ENCODE data around the gene CYP24A1. TPM values are rescaled to one million over a fixed set of nuclear protein-coding genes. Genes with fewer than 3 reads are reported as not detected.

The CYP24A1 gene
- total and polyA plus RNA-seq, 2 donors (not counting 3 experiments of a cell fraction or from before 2014, with no cell fraction given): not detected

- ChIA-PET CTCF (interaction anchor here (0.6 kb wide), 1 partner anchor 42 kb away, joined by 3 read pairs; no protein-coding TSS in a partner anchor), POLR2A (no interaction called here)
- FAIRE-seq (no peak), DNase-seq (ENCODE audit: low read depth, low spot score) (no peak)
- H3K4me1 ChIP-seq (ENCODE audit: control insufficient read depth, extremely low read depth, insufficient read depth, low read length): no peaks in the 10 kb centered on the region
- intact Hi-C loops (cut with micrococcal nuclease): no loop called here
- no peaks in the 10 kb centered on the region for H4K20me1 ChIP-seq (replicated peaks; ENCODE audit: control insufficient read depth, extremely low read depth, insufficient read depth, low read length)
- BruUV-seq (replicated peaks): no TSS peak
- no peak overlapping the region for H3K4me3 ChIP-seq (replicated peaks in 1 of 3; ENCODE audit: insufficient read depth in 1 of 3, low read depth in 1 of 3, low read length in 3 of 3)
- no peaks in the 10 kb centered on the region for H3K27me3 ChIP-seq (ENCODE audit: control insufficient read depth in 2 of 2, insufficient read depth in 2 of 2, low read length in 2 of 2)
- dilution Hi-C loops (cut with MboI; ENCODE audit: extremely low pct_ligation_motif_present, low sequenced_read_pairs): no loop called here
- no peak overlapping the region for H3K27ac ChIP-seq (ENCODE audit: insufficient read depth, low read depth, low read length)
- no peak overlapping the region for H2AFZ ChIP-seq (ENCODE audit: low read depth, low read length)
- no peaks in the 10 kb centered on the region for H3K9me1 ChIP-seq (replicated peaks; ENCODE audit: control insufficient read depth, extremely low read depth, insufficient read depth, low read length)
- no peaks in the 10 kb centered on the region for H3K79me2 ChIP-seq (ENCODE audit: control insufficient read depth, insufficient read depth, low read length)
- H3K4me2 ChIP-seq (ENCODE audit: insufficient read depth, low read length): no peak overlapping the region
- H3K9me3 ChIP-seq (replicated peaks; ENCODE audit: control insufficient read depth, insufficient read depth, low read length): no peaks in the 10 kb centered on the region
- no peaks in the 10 kb centered on the region for H3K36me3 ChIP-seq (ENCODE audit: control insufficient read depth in 2 of 2, extremely low read depth in 1 of 2, insufficient read depth in 2 of 2, low read length in 2 of 2)
- TF ChIP-seq MAX (IDR thresholded peaks at IDR 0.05; ENCODE audit: insufficient read depth, insufficient read length) (no peak), MYC (IDR thresholded peaks at IDR 0.05; ENCODE audit: low read depth, low read length) (no peak), POLR2A (IDR thresholded peaks at IDR 0.05; ENCODE audit: low read depth, low read length) (no peak), GATA2 (IDR thresholded peaks at IDR 0.05; ENCODE audit: insufficient read depth, insufficient read length, low read depth, low read length) (no peak), FOS (IDR thresholded peaks at IDR 0.05; ENCODE audit: borderline replicate concordance, insufficient read depth, low read length) (no peak), JUN (IDR thresholded peaks at IDR 0.05; ENCODE audit: borderline replicate concordance, insufficient read depth, insufficient read length, low read depth) (no peak), POLR2AphosphoS5 (IDR thresholded peaks at IDR 0.05; ENCODE audit: insufficient read depth, low read depth, low read length) (no peak), CTCF (IDR thresholded peaks at IDR 0.05; ENCODE audit: extremely low read depth in 1 of 2, insufficient read depth in 1 of 2, low read depth in 1 of 2, low read length in 2 of 2) (no peak), EZH2 (IDR thresholded peaks at IDR 0.05; ENCODE audit: borderline replicate concordance, low read depth, low read length, severe bottlenecking) (no peak)
- H3K9ac ChIP-seq (replicated peaks; ENCODE audit: extremely low read depth, insufficient read depth, low read length): no peak overlapping the region
These were observed 28.9 kb downstream of the CYP24A1 start for GRCh38 chr20:54144847-54145414.
